HEK293 (cell line): Measurements from ENCODE around the gene PRKG1.

ENCODE experiments used
- CTCF ChIA-PET: fragments of 350-600 bp; formaldehyde crosslinking; extraction: SDS; loops from one replicate; lab custom pipeline; 2021; ENCODE audit warnings: antibody characterized with exemption; lab: Yijun Ruan, JAX
- POLR2A ChIA-PET: fragments of 300-600 bp; formaldehyde crosslinking; extraction: SDS; loops from one replicate; lab custom pipeline; 2020; ENCODE audit warnings: antibody characterized with exemption, inconsistent platforms; lab: Yijun Ruan, JAX
- H3K27ac ChIP-seq: fragments of 200-500 bp; sonication (Bioruptor generic); 2 replicates; pipeline ENCODE4 v1.5.1; 2014; ENCODE audit warnings: low read depth, low read length, control low read depth, inconsistent platforms; ENCODE audit errors: extremely low read depth
- H3K36me3 ChIP-seq, 2 experiments: fragments of 200-500 bp in 1 of 2; sonication (Bioruptor generic) in 1 of 2; 1 replicate in 1 of 2; 2 replicates in 1 of 2; pipeline ENCODE4 v1.5.1; 2014 to 2017; ENCODE audit warnings: inconsistent platforms in 2 of 2, low read length in 2 of 2; ENCODE audit not compliant: control insufficient read depth in 2 of 2, insufficient read depth in 1 of 2
- H3K4me1 ChIP-seq: fragments of 200-500 bp; sonication (Bioruptor generic); 2 replicates; pipeline ENCODE4 v1.5.1; 2014; ENCODE audit warnings: mild to moderate bottlenecking, low read length, inconsistent platforms; ENCODE audit not compliant: control insufficient read depth, insufficient read depth
- H3K4me3 ChIP-seq: 2 replicates; pipeline ENCODE4 v1.5.1; 2011; ENCODE audit warnings: low read depth, mild to moderate bottlenecking, control low read depth, low read length, moderate library complexity
- H3K9me3 ChIP-seq: fragments of 200-500 bp; sonication (Bioruptor generic); 2 replicates; pipeline ENCODE4 v1.5.1; 2014; ENCODE audit warnings: low read depth, low read length, inconsistent platforms; ENCODE audit not compliant: control insufficient read depth, insufficient read depth
- KLF1 ChIP-seq: fragments of 450-650 bp; formaldehyde crosslinking; IDR thresholded peaks from 2 replicates; pipeline ENCODE4 v1.5.1; 2016; ENCODE audit warnings: missing biosample characterization, missing genetic modification characterization
- MYNN ChIP-seq: fragments of 450-650 bp; formaldehyde crosslinking; IDR thresholded peaks from 2 replicates; pipeline ENCODE4 v1.5.1; 2016; ENCODE audit warnings: missing biosample characterization, missing genetic modification characterization, borderline replicate concordance
- ZBTB1 ChIP-seq: fragments of 450-650 bp; formaldehyde crosslinking; IDR thresholded peaks from 2 replicates; pipeline ENCODE4 v1.5.1; 2016; ENCODE audit warnings: missing biosample characterization, missing genetic modification characterization
- ZBTB48 ChIP-seq: fragments of 450-650 bp; formaldehyde crosslinking; IDR thresholded peaks from 2 replicates; pipeline ENCODE4 v1.5.1; 2016; ENCODE audit warnings: missing biosample characterization, missing genetic modification characterization
- ZFP3 ChIP-seq: fragments of 450-650 bp; formaldehyde crosslinking; IDR thresholded peaks from 2 replicates; pipeline ENCODE4 v1.5.1; 2016; ENCODE audit warnings: low read depth, missing biosample characterization, missing genetic modification characterization
- ZNF10 ChIP-seq: fragments of 450-650 bp; formaldehyde crosslinking; IDR thresholded peaks from 2 replicates; pipeline ENCODE4 v1.5.1; 2017; ENCODE audit warnings: missing biosample characterization, missing genetic modification characterization
- ZNF175 ChIP-seq: fragments of 450-650 bp; formaldehyde crosslinking; IDR thresholded peaks from 2 replicates; pipeline ENCODE4 v1.5.1; 2016; ENCODE audit warnings: missing biosample characterization, missing genetic modification characterization
- ZNF214 ChIP-seq: fragments of 450-650 bp; formaldehyde crosslinking; IDR thresholded peaks from 2 replicates; pipeline ENCODE4 v1.5.1; 2017; ENCODE audit warnings: missing biosample characterization, mild to moderate bottlenecking, missing genetic modification characterization, borderline replicate concordance
- ZNF354C ChIP-seq: fragments of 450-650 bp; formaldehyde crosslinking; IDR thresholded peaks from 2 replicates; pipeline ENCODE4 v1.5.1; 2016; ENCODE audit warnings: missing biosample characterization, missing genetic modification characterization, low read depth, borderline replicate concordance
- ZNF521 ChIP-seq: fragments of 450-650 bp; formaldehyde crosslinking; IDR thresholded peaks from 2 replicates; pipeline ENCODE4 v1.5.1; 2017; ENCODE audit warnings: missing biosample characterization, mild to moderate bottlenecking, missing genetic modification characterization
- ZNF558 ChIP-seq: fragments of 450-650 bp; formaldehyde crosslinking; IDR thresholded peaks from 2 replicates; pipeline ENCODE4 v1.5.1; 2016; ENCODE audit warnings: missing biosample characterization, missing genetic modification characterization
- ZNF561 ChIP-seq: fragments of 450-650 bp; IDR thresholded peaks from 2 replicates; pipeline ENCODE4 v1.5.1; 2018; ENCODE audit warnings: missing biosample characterization, missing genetic modification characterization, borderline replicate concordance
- ZNF621 ChIP-seq: fragments of 450-650 bp; formaldehyde crosslinking; IDR thresholded peaks from 2 replicates; pipeline ENCODE4 v1.5.1; 2017; ENCODE audit warnings: missing biosample characterization, missing genetic modification characterization
- ZNF654 ChIP-seq: fragments of 450-650 bp; formaldehyde crosslinking; IDR thresholded peaks from 2 replicates; pipeline ENCODE4 v1.5.1; 2016; ENCODE audit warnings: low read depth, missing biosample characterization, missing genetic modification characterization
- ZNF692 ChIP-seq: fragments of 450-650 bp; formaldehyde crosslinking; IDR thresholded peaks from 2 replicates; pipeline ENCODE4 v1.5.1; 2016; ENCODE audit warnings: missing biosample characterization, missing genetic modification characterization
- ZNF777 ChIP-seq: fragments of 450-650 bp; formaldehyde crosslinking; IDR thresholded peaks from 2 replicates; pipeline ENCODE4 v1.5.1; 2017; ENCODE audit warnings: missing biosample characterization, missing genetic modification characterization, borderline replicate concordance
- ZSCAN16 ChIP-seq: fragments of 450-650 bp; formaldehyde crosslinking; IDR thresholded peaks from 2 replicates; pipeline ENCODE4 v1.5.1; 2016; ENCODE audit warnings: missing biosample characterization, missing genetic modification characterization
- TF ChIP-seq, protein P1 (sequence below): fragments of 450-650 bp; formaldehyde crosslinking; IDR thresholded peaks from 2 replicates; pipeline ENCODE4; 2016; ENCODE audit warnings: missing biosample characterization, missing genetic modification characterization
- TF ChIP-seq, protein P2 (sequence below): fragments of 450-650 bp; formaldehyde crosslinking; IDR thresholded peaks from 2 replicates; pipeline ENCODE4 v1.5.1; 2017; ENCODE audit warnings: missing biosample characterization, missing genetic modification characterization
- TF ChIP-seq, protein P3 (sequence below): fragments of 450-650 bp; formaldehyde crosslinking; IDR thresholded peaks from 2 replicates; pipeline ENCODE4 v1.5.1; 2016; ENCODE audit warnings: missing biosample characterization, missing genetic modification characterization
- TF ChIP-seq, protein P4 (sequence below): fragments of 450-650 bp; formaldehyde crosslinking; IDR thresholded peaks from 2 replicates; pipeline ENCODE4 v1.5.1; 2016; ENCODE audit warnings: missing biosample characterization, missing genetic modification characterization
- TF ChIP-seq, protein P5 (sequence below): fragments of 450-650 bp; formaldehyde crosslinking; IDR thresholded peaks from 2 replicates; pipeline ENCODE4 v1.5.1; 2016; ENCODE audit warnings: missing biosample characterization, missing genetic modification characterization

Gene PRKG1

DNA sequence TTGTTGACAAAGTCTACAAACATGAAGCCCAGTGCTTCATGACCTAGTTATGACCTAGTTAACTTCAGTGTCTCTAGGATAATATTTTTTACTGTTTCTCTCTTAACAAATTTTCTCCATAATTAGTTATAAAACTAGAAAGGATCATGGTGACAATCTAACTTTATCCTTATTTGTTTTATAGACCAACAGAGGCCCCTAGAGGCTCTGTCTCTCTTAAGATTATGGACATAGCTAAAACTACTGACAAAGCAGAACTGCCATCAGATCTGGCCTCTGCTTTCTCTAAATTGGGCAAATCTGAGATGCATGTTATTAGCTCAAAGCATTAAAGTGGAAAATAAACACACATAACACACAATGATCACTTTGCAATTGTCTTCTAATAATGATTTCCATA, 449.2 kb downstream of the PRKG1 start (continued):
- no peak for TF ChIP-seq ZNF558 (tag by site-specific recombination)

GRCh38 chr10:51524041-51524440, 449.8 kb downstream of the PRKG1 start:
- POLR2A ChIA-PET, result no interaction called here
- no peak for TF ChIP-seq ZBTB48 (tag by site-specific recombination)
- TF ChIP-seq ZNF621 (tag by site-specific recombination), result no peak
- no peak for TF ChIP-seq MYNN (tag by site-specific recombination)
- no peak for TF ChIP-seq ZNF654 (tag by site-specific recombination)
- TF ChIP-seq ZNF777 (tag by site-specific recombination), result no peak
- TF ChIP-seq ZFP3, result no peak
- no peak for TF ChIP-seq ZNF214
- no peak for TF ChIP-seq ZNF521 (tag by site-specific recombination)
- TF ChIP-seq ZNF10 (tag by site-specific recombination), result no peak
- no peak for TF ChIP-seq ZNF354C (tag by site-specific recombination)
- no peak for TF ChIP-seq ZSCAN16
- TF ChIP-seq, protein P1, sequence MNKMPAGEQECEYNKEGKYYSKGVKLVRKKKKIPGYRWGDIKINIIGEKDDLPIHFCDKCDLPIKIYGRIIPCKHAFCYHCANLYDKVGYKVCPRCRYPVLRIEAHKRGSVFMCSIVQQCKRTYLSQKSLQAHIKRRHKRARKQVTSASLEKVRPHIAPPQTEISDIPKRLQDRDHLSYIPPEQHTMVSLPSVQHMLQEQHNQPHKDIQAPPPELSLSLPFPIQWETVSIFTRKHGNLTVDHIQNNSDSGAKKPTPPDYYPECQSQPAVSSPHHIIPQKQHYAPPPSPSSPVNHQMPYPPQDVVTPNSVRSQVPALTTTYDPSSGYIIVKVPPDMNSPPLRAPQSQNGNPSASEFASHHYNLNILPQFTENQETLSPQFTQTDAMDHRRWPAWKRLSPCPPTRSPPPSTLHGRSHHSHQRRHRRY, result no peak
- TF ChIP-seq ZBTB1 (tag by site-specific recombination), result no peak
- no peak for TF ChIP-seq ZNF175 (tag by site-specific recombination)
- no peak for TF ChIP-seq ZNF692 (tag by site-specific recombination)
- TF ChIP-seq, protein P2, sequence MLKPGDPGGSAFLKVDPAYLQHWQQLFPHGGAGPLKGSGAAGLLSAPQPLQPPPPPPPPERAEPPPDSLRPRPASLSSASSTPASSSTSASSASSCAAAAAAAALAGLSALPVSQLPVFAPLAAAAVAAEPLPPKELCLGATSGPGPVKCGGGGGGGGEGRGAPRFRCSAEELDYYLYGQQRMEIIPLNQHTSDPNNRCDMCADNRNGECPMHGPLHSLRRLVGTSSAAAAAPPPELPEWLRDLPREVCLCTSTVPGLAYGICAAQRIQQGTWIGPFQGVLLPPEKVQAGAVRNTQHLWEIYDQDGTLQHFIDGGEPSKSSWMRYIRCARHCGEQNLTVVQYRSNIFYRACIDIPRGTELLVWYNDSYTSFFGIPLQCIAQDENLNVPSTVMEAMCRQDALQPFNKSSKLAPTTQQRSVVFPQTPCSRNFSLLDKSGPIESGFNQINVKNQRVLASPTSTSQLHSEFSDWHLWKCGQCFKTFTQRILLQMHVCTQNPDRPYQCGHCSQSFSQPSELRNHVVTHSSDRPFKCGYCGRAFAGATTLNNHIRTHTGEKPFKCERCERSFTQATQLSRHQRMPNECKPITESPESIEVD (tag by site-specific recombination), result no peak
- TF ChIP-seq, all 188 proteins: peak for 0
- Histone ChIP-seq H3K27ac (no peak overlapping the region), H3K4me1 (peaks cover 3% of the 10 kb centered on the region; the same call in 1 of the 2 replicates), H3K9me3 (no peaks in the 10 kb centered on the region), H3K36me3 (no peaks in the 10 kb centered on the region), H3K4me3 (no peak overlapping the region)
- CTCF ChIA-PET, result interaction anchor here (1.0 kb wide), 1 partner anchor 24 kb away, joined by 3 read pairs; no protein-coding TSS in a partner anchor

GRCh38 chr10:51527522-51528219, 453.4 kb downstream of the PRKG1 start:
- Histone ChIP-seq H3K4me3 (no peak overlapping the region), H3K4me1 (peaks cover 3% of the 10 kb centered on the region; the same call in 1 of the 2 replicates), H3K27ac (no peak overlapping the region), H3K36me3 (no peaks in the 10 kb centered on the region), H3K9me3 (no peaks in the 10 kb centered on the region)
- CTCF ChIA-PET, result interaction anchor here (0.7 kb wide), 1 partner anchor 1611 kb away, joined by 3 read pairs; no protein-coding TSS in a partner anchor
- POLR2A ChIA-PET, result no interaction called here
- TF ChIP-seq ZNF561 (tag by site-specific recombination) (peak; percentile 43; the same call in 1 of the 2 replicates), KLF1 (tag by site-specific recombination) (no peak)
- TF ChIP-seq, protein P3, sequence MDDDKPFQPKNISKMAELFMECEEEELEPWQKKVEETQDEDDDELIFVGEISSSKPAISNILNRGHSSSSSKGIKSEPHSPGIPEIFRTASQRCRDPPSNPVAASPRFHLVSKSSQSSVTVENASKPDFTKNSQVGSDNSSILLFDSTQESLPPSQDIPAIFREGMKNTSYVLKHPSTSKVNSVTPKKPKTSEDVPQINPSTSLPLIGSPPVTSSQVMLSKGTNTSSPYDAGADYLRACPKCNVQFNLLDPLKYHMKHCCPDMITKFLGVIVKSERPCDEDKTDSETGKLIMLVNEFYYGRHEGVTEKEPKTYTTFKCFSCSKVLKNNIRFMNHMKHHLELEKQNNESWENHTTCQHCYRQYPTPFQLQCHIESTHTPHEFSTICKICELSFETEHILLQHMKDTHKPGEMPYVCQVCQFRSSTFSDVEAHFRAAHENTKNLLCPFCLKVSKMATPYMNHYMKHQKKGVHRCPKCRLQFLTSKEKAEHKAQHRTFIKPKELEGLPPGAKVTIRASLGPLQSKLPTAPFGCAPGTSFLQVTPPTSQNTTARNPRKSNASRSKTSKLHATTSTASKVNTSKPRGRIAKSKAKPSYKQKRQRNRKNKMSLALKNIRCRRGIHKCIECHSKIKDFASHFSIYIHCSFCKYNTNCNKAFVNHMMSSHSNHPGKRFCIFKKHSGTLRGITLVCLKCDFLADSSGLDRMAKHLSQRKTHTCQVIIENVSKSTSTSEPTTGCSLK (tag by site-specific recombination), result no peak
- TF ChIP-seq, protein P4, sequence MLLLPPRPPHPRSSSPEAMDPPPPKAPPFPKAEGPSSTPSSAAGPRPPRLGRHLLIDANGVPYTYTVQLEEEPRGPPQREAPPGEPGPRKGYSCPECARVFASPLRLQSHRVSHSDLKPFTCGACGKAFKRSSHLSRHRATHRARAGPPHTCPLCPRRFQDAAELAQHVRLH, result peak; percentile 59; the same call in 1 of the 2 replicates
- TF ChIP-seq, protein P5, sequence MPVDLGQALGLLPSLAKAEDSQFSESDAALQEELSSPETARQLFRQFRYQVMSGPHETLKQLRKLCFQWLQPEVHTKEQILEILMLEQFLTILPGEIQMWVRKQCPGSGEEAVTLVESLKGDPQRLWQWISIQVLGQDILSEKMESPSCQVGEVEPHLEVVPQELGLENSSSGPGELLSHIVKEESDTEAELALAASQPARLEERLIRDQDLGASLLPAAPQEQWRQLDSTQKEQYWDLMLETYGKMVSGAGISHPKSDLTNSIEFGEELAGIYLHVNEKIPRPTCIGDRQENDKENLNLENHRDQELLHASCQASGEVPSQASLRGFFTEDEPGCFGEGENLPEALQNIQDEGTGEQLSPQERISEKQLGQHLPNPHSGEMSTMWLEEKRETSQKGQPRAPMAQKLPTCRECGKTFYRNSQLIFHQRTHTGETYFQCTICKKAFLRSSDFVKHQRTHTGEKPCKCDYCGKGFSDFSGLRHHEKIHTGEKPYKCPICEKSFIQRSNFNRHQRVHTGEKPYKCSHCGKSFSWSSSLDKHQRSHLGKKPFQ (tag by site-specific recombination), result no peak
